T-cell (primary cell): ENCODE results near the gene TENM3. TPM values are rescaled to one million over a fixed set of nuclear protein-coding genes. Genes with fewer than 3 reads are reported as not detected.

Experiments used
- ATAC-seq, 4 experiments: fragments of 200-7000 bp in 3 of 4; fragments of 150-1000 bp in 1 of 4; cut with Tn5 transposase; replicated peaks in 1 of 4; 1 replicate in 3 of 4; 2 replicates in 1 of 4; pipeline ENCODE4 v1.10.0; 2021; ENCODE audit warnings: moderate library complexity in 3 of 4, mild to moderate bottlenecking in 2 of 4, moderate number of reproducible peaks in 1 of 4
- CTCF ChIA-PET, 2 donors: fragments of 300-600 bp; sonication (Branson Sonifier 250); formaldehyde crosslinking; loops; one replicate each; lab custom pipeline; 2022; ENCODE audit warnings: antibody characterized with exemption in 2 of 2; lab: Charles Lee
- POLR2A ChIA-PET, 2 donors: fragments of 300-600 bp; sonication (Branson Sonifier 250); formaldehyde crosslinking; loops; one replicate each; lab custom pipeline; 2022; ENCODE audit warnings: antibody characterized with exemption in 2 of 2; lab: Charles Lee
- DNase-seq, 35 experiments: peaks; one replicate each; pipeline versions ENCODE4 v3.0.0 to v3.0.0-alpha.2; 2013 to 2023
- H3K27ac ChIP-seq: one replicate; pipeline ENCODE4 v1.5.1; 2013; ENCODE audit warnings: low read length
- H3K27me3 ChIP-seq, 2 experiments: replicated peaks in 1 of 2; 1 replicate in 1 of 2; 2 replicates in 1 of 2; pipeline versions ENCODE4 v1.6.1 to v1.7.0; 2013; ENCODE audit warnings: low read length in 1 of 2, mixed read lengths in 1 of 2; ENCODE audit not compliant: control insufficient read depth in 2 of 2, insufficient read depth in 2 of 2; ENCODE audit errors: extremely low read depth in 1 of 2
- H3K36me3 ChIP-seq, 2 donors: 1 replicate in 1 of 2; 2 replicates in 1 of 2; pipeline versions ENCODE4 v1.6.1 to v1.7.0; 2013; ENCODE audit warnings: low read length in 1 of 2; ENCODE audit not compliant: control insufficient read depth in 2 of 2, insufficient read depth in 1 of 2; ENCODE audit errors: extremely low read depth in 1 of 2
- H3K4me1 ChIP-seq, 2 experiments: 1 replicate in 1 of 2; 2 replicates in 1 of 2; pipeline versions ENCODE4 v1.6.1 to v1.7.0; 2013; ENCODE audit warnings: low read length in 2 of 2, mixed read lengths in 1 of 2; ENCODE audit not compliant: insufficient read depth in 2 of 2, control insufficient read depth in 1 of 2; ENCODE audit errors: extremely low read depth in 1 of 2
- H3K4me3 ChIP-seq, 2 donors: 1 replicate in 1 of 2; 2 replicates in 1 of 2; pipeline versions ENCODE4 v1.5.1 to v1.7.0; 2013; ENCODE audit warnings: mild to moderate bottlenecking in 2 of 2, low read length in 1 of 2, moderate library complexity in 1 of 2; ENCODE audit not compliant: control insufficient read depth in 1 of 2; ENCODE audit errors: extremely low read depth in 1 of 2
- H3K9me3 ChIP-seq: 2 replicates; pipeline ENCODE4 v1.7.0; 2013
- H3K27ac Mint-ChIP-seq, 2 donors: one replicate each; pipeline ENCODE4 v1.8.0; 2020 to 2021; ENCODE audit warnings: mild to moderate bottlenecking in 2 of 2, mixed read lengths in 2 of 2
- H3K27me3 Mint-ChIP-seq, 2 donors: one replicate each; pipeline ENCODE4 v1.8.0; 2021 to 2022; ENCODE audit warnings: mixed read lengths in 2 of 2
- H3K36me3 Mint-ChIP-seq: one replicate; pipeline ENCODE4 v1.8.0; 2021; ENCODE audit warnings: mixed read lengths
- H3K4me1 Mint-ChIP-seq, 3 donors: one replicate each; pipeline ENCODE4 v1.8.0; 2020 to 2022; ENCODE audit warnings: mixed read lengths in 3 of 3, mild to moderate bottlenecking in 1 of 3
- H3K4me3 Mint-ChIP-seq, 3 donors: one replicate each; pipeline ENCODE4 v1.8.0; 2020 to 2022; ENCODE audit warnings: mild to moderate bottlenecking in 3 of 3, mixed read lengths in 3 of 3, moderate library complexity in 3 of 3
- H3K9me3 Mint-ChIP-seq, 3 donors: one replicate each; pipeline ENCODE4 v1.8.0; 2020 to 2022; ENCODE audit warnings: mixed read lengths in 3 of 3
- WGBS: methylation state at CpG from one replicate; pipeline ENCODE4 v1.1.5; 2013; ENCODE audit warnings: missing lambda C conversion rate; ENCODE audit not compliant: insufficient coverage; 5-methylcytosine and 5-hydroxymethylcytosine counted together
- total RNA-seq, 35 experiments: library from RNA in 6 of 35; stranded (reverse) in 6 of 35; fragments of 120-200 nt in 1 of 35; gene quantifications; one replicate each; pipeline versions ENCODE4 v1.2.1 to v1.2.4 and lab custom pipeline; 2013 to 2026

Gene TENM3
- total RNA-seq, 5 donors from 2014 or later (not counting 1 experiment from before 2014, with no cell fraction given) = 0.03 to 0.44 (median 0.16) TPM; not detected in 2

DNA sequence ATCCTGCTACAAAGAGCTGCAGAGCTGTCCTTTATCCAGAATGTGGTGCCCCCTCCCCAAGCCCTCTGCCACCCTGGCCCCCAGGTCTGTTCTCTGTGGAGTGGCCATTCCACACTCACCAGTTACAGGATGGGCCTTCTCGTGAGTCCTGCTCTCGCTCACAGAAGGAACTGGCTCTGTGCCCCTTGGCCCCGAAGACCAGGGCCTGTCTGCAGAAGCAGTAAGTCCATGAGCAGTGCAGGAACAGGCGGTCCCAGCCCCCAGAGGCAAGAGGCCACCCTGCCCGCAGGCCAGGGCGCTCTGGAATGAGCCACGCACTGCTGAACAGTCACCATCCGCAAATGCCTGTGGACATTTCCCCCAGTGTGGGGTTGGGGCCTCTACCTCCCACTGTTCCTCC, 581.8 kb downstream of the TENM3 start:
- H3K36me3 Mint-ChIP-seq = no peaks in the 10 kb centered on the region
- Histone ChIP-seq H3K9me3 (no peaks in the 10 kb centered on the region), H3K27me3 (peaks cover 0 to 32% of the 10 kb centered on the region in 2 experiments), H3K4me1 (peaks cover 0 to 3% of the 10 kb centered on the region in 2 experiments), H3K36me3 (no peaks in the 10 kb centered on the region), H3K4me3 (no peak overlapping the region), H3K27ac (no peak overlapping the region)
- POLR2A ChIA-PET = no interaction called here
- peaks cover 3 to 24% of the 10 kb centered on the region in 2 donors for H3K27me3 Mint-ChIP-seq
- 80% methylated on average over 4 of the region's 8 CpGs for WGBS
- no peak overlapping the region for H3K27ac Mint-ChIP-seq
- CTCF ChIA-PET = no interaction called here
- DNase-seq (no peak), ATAC-seq (no peak)
- H3K4me1 Mint-ChIP-seq = peaks cover 0 to 7% (median 7%) of the 10 kb centered on the region in 3 donors
- no peak overlapping the region for H3K4me3 Mint-ChIP-seq
- H3K9me3 Mint-ChIP-seq = no peaks in the 10 kb centered on the region

DNA sequence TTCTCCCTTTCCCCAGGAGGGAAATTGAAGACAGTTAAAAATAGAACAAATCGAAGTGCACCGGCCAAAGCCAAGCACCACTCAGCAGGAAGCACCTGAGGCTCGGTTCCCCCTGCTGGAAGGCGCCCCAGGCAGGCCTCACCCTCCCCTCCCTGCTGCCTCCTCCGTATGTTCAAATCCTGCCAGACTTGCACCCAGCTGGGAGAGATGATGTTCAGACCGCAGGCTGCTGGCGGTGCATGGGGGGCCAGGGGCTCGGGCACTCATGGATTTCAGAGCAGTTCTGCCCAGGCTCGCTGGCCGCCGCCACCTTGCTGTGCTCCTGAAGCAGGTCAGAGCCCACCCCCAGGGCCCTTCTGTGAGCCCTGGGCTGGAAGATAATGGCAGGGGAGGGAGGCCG, 582.6 kb downstream of the TENM3 start:
- Histone ChIP-seq H3K4me3 (no peak overlapping the region), H3K36me3 (no peaks in the 10 kb centered on the region), H3K27me3 (peaks cover 0 to 32% of the 10 kb centered on the region in 2 experiments), H3K4me1 (peaks cover 0 to 3% of the 10 kb centered on the region in 2 experiments), H3K27ac (no peak overlapping the region), H3K9me3 (no peaks in the 10 kb centered on the region)
- peaks cover 0 to 7% (median 7%) of the 10 kb centered on the region in 3 donors for H3K4me1 Mint-ChIP-seq
- H3K4me3 Mint-ChIP-seq = no peak overlapping the region
- ATAC-seq (no peak), DNase-seq (no peak)
- peaks cover 3 to 30% of the 10 kb centered on the region in 2 donors for H3K27me3 Mint-ChIP-seq
- H3K9me3 Mint-ChIP-seq = no peaks in the 10 kb centered on the region
- no peaks in the 10 kb centered on the region for H3K36me3 Mint-ChIP-seq
- 42% methylated on average over 8 of the region's 12 CpGs for WGBS
- CTCF ChIA-PET = no interaction called here
- POLR2A ChIA-PET = no interaction called here
- no peak overlapping the region for H3K27ac Mint-ChIP-seq

DNA sequence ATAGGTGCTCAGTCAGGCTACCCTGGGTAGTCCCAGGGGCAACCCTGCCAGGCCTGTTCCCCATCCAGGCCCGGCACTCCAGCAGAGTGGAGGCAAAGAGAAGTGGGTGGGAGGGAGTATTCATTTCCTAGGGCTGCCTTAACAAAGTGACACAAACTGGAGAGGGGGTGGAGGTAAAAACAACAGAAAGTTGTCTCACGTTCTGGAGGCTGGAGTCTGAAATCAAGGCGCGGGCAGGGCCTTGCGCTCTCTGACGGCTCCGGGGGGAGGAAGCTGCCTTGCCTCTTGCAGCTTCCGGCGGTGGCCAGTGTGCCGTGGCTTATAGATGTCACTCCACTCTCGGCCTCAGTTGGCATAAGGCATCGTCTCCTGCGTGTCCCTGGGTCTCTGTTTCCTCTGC, 583.2 kb downstream of the TENM3 start:
- Mint-ChIP-seq H3K27me3 (peaks cover 3 to 32% of the 10 kb centered on the region in 2 donors), H3K4me1 (peaks cover 0 to 7% (median 7%) of the 10 kb centered on the region in 3 donors)

DNA sequence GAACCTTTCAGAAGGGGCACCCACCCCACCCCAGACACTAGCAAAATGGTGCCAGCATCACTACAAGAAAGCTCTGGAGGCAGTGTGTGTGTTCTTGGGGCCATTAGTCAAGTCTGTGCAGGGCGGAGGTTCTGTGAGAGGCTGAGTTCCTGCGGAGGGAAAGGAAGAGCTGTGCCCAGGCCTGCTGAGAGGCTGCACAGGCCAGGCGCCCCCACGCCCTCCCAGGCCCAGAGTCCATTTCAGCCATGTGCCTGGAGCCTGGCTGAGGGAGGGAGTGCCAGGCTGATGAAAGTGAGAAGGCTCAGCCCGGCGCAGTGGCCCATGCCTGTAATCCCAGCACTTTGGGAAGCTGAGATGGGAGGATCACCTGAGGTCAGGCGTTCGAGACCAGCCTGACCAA, 584.0 kb downstream of the TENM3 start:
- no peak overlapping the region for H3K27ac ChIP-seq
- peaks cover 0 to 3% of the 10 kb centered on the region in 2 experiments for H3K4me1 ChIP-seq
- H3K9me3 Mint-ChIP-seq = no peaks in the 10 kb centered on the region
- no peaks in the 10 kb centered on the region for H3K36me3 Mint-ChIP-seq
- ChIA-PET POLR2A (no interaction called here), CTCF (no interaction called here)
- ATAC-seq = no peak
- no peak for DNase-seq
- no peak overlapping the region for H3K4me3 Mint-ChIP-seq
- no peaks in the 10 kb centered on the region for H3K9me3 ChIP-seq
- H3K36me3 ChIP-seq = no peaks in the 10 kb centered on the region
- no peak overlapping the region for H3K27ac Mint-ChIP-seq
- WGBS = 93% methylated on average over 4 of the region's 8 CpGs
- H3K4me3 ChIP-seq = no peak overlapping the region
- H3K27me3 ChIP-seq = peaks cover 0 to 35% of the 10 kb centered on the region in 2 experiments
- H3K4me1 Mint-ChIP-seq = peaks cover 0 to 7% (median 7%) of the 10 kb centered on the region in 3 donors
- H3K27me3 Mint-ChIP-seq = peaks cover 3 to 32% of the 10 kb centered on the region in 2 donors

More for the DNA sequence above, 583.2 kb downstream of the TENM3 start:
- ChIA-PET POLR2A (no interaction called here), CTCF (no interaction called here)
- H3K27ac ChIP-seq = no peak overlapping the region
- H3K4me3 Mint-ChIP-seq = no peak overlapping the region
- H3K4me3 ChIP-seq = no peak overlapping the region
- peaks cover 0 to 35% of the 10 kb centered on the region in 2 experiments for H3K27me3 ChIP-seq
- no peaks in the 10 kb centered on the region for H3K36me3 ChIP-seq
- ATAC-seq (peak in 2 of 4 experiments; percentile 31 to 70), DNase-seq (peak in 5 of 35 experiments; percentile 10 to 26 (median 16))
- peaks cover 0 to 3% of the 10 kb centered on the region in 2 experiments for H3K4me1 ChIP-seq
- 47% methylated on average over 13 of the region's 13 CpGs for WGBS
- H3K36me3 Mint-ChIP-seq = no peaks in the 10 kb centered on the region
- no peaks in the 10 kb centered on the region for H3K9me3 Mint-ChIP-seq
- H3K27ac Mint-ChIP-seq = no peak overlapping the region
- H3K9me3 ChIP-seq = no peaks in the 10 kb centered on the region

DNA sequence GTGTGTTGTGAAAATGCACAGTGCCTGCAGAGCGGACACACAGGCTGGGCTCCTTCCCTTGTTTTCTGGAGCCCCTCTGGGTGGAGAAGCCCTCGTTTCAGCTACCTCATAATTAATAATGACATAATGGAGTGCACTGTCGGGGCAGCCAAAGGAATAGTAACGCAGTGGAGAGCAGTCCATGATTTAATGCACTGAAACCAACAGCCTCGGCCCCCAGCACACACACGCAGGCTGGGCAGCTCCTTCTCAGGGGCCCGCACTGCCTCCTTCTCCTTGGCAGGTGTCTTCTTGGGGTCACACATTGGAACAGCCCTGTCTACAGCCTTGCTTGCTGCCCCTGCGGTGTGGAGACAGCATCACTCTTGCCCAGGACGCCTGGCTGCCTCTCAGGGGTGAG, 584.8 kb downstream of the TENM3 start:
- Mint-ChIP-seq H3K4me3 (no peak overlapping the region), H3K27ac (no peak overlapping the region), H3K36me3 (no peaks in the 10 kb centered on the region), H3K4me1 (peaks cover 0 to 7% (median 7%) of the 10 kb centered on the region in 3 donors), H3K9me3 (no peaks in the 10 kb centered on the region), H3K27me3 (peaks cover 8 to 38% of the 10 kb centered on the region in 2 donors)
- no peaks in the 10 kb centered on the region for H3K36me3 ChIP-seq
- no peaks in the 10 kb centered on the region for H3K9me3 ChIP-seq
- H3K4me3 ChIP-seq = no peak overlapping the region
- 93% methylated on average over 5 of the region's 9 CpGs for WGBS
- DNase-seq (no peak), ATAC-seq (no peak)
- no peak overlapping the region for H3K27ac ChIP-seq
- ChIA-PET POLR2A (no interaction called here), CTCF (no interaction called here)
- H3K4me1 ChIP-seq = peaks cover 0 to 3% of the 10 kb centered on the region in 2 experiments
- H3K27me3 ChIP-seq = peaks cover 0 to 34% of the 10 kb centered on the region in 2 experiments

DNA sequence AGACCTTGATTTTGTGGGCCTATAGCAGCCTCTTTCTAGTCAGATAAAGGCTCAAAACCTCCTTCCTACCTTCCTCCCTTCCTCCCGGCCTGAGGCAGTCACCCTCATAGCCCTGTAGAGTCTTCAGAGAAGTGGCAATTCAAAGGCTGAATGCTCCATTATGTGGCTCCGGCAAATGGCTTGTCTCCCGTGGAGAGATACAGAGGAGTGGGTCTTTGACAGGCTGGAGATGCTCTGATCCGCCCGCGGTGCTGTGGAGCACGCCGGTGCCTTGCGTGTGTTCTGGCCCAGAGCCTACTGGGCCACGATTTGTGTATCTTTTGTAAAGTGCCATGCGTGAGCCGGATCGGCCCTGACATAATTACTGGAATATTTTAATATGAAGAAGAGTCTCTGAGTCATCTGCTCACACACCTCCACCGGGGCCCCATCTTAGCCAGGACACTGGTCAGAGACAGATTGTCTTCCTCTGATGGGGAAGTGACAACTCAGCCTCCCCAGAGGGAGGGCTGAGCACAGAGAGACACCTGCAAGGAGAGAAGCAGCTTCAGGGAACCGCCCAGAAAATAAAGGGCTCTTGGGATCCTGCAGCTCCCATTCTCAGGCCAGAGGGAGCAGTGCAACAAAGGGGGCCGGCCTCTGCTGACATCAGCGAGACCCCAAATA, 585.3 kb downstream of the TENM3 start:
- Mint-ChIP-seq H3K9me3 (no peaks in the 10 kb centered on the region), H3K4me3 (no peak overlapping the region), H3K27ac (no peak overlapping the region), H3K36me3 (no peaks in the 10 kb centered on the region), H3K27me3 (peaks cover 8 to 38% of the 10 kb centered on the region in 2 donors), H3K4me1 (peaks cover 0 to 7% (median 7%) of the 10 kb centered on the region in 3 donors)
- Histone ChIP-seq H3K4me1 (peaks cover 0 to 3% of the 10 kb centered on the region in 2 experiments), H3K27me3 (peaks cover 0 to 34% of the 10 kb centered on the region in 2 experiments), H3K4me3 (no peak overlapping the region), H3K27ac (no peak overlapping the region), H3K36me3 (no peaks in the 10 kb centered on the region), H3K9me3 (no peaks in the 10 kb centered on the region)
- WGBS = 89% methylated on average over 10 of the region's 17 CpGs
- DNase-seq (no peak), ATAC-seq (no peak)
- POLR2A ChIA-PET = no interaction called here
- CTCF ChIA-PET = no interaction called here
